Daoy (cell line): Measurements from ENCODE around the gene NEURL2. TPM values are rescaled to one million over a fixed set of nuclear protein-coding genes. Genes with fewer than 3 reads are reported as not detected.
A peak's percentile ranks its signal among the peaks of the same experiment; 100 is the strongest.

ENCODE experiments used
- DNase-seq: peaks from one replicate; pipeline ENCODE4 v3.0.0-alpha.2; 2015; ENCODE audit warnings: low read depth
- total RNA-seq: library from RNA; depleted of rRNA; stranded (reverse); fragments of >200 nt; shearing (Covaris generic); gene quantifications from 2 replicates; pipeline ENCODE4 v1.2.3, GENCODE V29; 2014

NEURL2 gene
- total RNA-seq, 1 experiment from 2014 or later: 2.3 TPM

DNA sequence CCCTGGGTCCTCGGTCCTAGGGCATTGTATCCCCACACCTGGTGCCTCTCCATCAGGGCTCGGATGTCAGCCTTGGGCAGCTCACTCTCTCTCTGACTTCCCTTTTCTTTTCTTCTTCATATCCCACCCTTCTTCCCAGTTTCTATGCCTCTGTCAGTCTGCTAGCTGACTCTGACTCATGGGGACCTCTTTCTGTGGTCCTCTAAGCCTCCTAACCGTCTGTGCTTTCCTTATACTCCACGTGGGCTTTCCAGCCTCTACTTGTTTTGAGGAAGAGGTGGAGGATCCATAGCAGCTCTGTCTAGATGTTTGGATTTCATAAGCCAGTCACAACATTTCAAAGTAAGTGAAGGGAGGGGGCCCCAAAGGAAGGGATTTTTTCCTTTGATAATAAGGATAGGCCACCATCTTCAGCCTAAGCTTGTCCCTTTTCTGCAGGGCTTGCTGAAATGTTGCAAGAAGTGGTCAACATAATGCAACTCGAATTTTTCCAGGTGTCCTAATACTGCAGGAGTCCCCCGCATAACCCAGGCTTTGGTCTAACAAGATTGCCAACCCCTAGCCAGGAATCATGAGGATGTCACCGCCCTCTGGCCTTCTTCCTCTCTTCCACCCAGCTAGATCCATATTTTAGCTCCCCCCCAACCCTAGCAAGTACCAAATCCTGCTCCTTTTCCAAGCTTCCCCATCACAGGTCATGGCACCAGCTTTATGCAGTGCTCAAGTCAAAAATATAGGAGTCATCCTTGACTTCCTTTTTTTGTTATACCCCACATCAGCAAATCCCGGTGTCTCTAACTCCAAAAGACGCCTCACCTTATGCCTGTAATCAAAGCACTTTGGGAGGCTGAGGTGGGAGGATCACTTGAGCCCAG, 29.7 kb upstream of the NEURL2 start:
- DNase-seq: no peak

DNA sequence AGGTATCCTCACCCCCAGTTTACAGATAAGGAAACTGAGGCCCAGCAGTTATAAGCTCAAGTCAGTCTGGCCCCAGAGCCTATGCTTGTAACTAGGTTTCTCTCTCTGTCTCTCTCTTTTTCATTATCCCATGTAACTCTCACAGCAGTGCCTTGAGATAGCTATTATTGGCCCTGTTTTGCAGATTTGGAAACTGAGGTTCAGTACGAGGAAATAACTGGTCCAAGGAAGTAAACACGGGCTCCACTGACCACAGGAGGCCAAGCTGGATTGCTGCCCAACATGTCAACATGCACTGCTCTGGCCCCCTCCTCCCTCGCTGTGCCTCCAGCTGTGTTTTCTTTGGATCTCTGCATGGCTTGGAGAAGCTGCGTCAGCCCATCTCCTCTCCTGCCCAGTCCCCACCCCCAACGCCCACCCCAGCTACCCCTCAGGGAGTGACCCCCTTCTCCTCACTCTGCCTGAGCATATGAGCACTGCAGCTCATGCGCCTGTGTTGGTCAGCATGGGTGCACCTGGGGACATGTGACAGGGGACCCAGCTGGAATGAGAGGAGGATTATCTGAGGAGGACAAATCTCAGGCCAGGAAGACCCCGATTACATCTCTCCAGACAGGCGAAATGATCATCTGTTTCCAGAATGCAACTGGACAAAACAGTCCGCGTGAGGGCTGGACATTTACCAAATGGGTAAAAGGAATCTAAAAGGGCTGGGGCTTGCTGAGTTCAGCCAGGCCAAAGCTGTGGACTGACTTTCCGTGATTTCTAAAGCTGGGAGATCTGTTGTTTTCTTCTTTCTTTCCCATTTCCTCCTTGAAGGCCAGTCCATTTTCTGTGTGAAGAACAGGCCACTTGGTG, 28.8 kb upstream of the NEURL2 start:
- peak; percentile 50 for DNase-seq

DNA sequence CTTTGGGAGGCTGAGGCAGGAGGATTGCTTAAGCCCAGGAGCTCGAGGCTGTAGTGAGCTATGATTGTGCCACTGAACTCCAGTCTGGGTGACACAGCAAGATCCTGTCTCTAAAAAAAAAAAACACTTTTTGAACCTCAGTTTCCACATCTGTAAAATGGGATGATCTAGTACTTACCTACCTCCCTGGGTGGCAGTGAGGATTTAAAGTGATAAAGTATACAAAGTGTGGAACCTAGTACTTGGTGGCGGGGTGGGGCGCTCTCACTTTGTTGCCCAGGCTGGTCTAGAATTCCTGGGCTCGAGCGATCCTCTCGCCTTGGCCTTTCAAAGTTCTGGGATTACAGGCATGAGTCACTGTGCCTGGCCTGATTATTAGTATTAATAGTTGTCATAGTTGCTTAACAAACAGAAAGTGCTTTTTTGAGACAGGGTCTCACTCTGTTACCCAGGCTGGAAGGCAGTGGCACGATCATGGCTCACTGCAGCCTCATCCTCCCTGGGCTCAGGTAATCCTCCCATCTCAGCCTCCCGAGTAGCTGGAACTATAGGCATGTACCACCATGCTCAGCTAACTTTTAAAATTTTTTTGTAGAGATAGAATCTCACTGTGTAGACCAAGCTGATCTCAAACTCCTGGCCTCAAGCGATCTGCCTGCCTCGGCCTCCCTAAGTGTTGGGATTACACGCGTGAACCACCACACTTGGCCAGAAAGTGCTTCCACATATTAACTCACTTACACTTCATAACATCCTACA, 27.9 kb upstream of the NEURL2 start:
- DNase-seq: no peak

- DNase-seq: no peak
Observed at GRCh38 chr20:45918182-45918737, 27.3 kb upstream of the NEURL2 start.

- DNase-seq: no peak
Observed at GRCh38 chr20:45917790-45918141, 26.8 kb upstream of the NEURL2 start.

- DNase-seq: no peak
Observed at GRCh38 chr20:45913116-45913515, 22.1 kb upstream of the NEURL2 start.

GRCh38 chr20:45912344-45912682, 21.3 kb upstream of the NEURL2 start:
- no peak for DNase-seq

GRCh38 chr20:45911486-45912343, 20.7 kb upstream of the NEURL2 start, which contains the start of gene PLTP:
PLTP (minus strand) TSS chr20:45912155; CDS start chr20:45911452, 703 bp downstream.
- DNase-seq: no peak

DNA sequence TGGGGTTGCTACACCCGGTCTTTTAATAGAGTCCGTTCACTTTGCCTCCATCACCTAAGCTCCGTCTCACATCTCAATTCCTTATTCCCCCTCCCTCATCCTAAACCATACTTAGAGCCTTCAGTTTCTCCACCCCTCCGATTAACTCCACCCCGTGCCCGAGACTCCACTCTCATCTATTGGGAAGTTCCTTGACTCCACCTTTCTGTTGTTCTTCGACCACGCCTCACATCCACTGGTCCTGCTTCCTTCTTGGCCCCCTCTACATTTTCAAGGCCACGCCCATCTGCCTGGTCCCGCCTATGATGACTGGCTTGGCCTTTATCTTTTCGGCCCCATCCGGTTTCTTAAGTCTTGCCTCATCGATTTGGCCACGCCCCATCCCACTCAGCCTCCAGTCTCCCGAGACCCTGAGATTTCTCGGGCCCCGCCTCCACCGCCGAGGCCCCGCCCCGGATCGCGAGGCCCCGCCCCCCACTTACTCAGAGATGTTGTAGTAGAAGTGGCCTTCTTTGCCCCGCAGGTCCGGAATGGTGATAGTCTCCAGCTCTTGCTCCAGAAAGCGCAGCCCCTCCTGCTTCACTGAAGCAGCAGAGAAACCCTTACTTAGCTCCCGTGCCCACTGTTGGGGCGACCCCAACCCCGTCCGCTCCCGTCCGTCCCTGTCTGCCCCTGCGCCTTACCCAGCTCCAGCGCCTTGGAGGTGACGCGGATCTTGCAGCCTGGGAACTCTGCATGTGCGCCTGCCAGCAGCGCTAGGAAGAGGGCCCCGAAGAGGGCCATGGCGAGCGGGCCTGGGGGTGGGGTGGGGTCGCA, 19.9 kb upstream of the NEURL2 start:
- DNase-seq: peak; percentile 96

- no peak for DNase-seq
Observed at GRCh38 chr20:45909817-45910669, 19.0 kb upstream of the NEURL2 start.

DNA sequence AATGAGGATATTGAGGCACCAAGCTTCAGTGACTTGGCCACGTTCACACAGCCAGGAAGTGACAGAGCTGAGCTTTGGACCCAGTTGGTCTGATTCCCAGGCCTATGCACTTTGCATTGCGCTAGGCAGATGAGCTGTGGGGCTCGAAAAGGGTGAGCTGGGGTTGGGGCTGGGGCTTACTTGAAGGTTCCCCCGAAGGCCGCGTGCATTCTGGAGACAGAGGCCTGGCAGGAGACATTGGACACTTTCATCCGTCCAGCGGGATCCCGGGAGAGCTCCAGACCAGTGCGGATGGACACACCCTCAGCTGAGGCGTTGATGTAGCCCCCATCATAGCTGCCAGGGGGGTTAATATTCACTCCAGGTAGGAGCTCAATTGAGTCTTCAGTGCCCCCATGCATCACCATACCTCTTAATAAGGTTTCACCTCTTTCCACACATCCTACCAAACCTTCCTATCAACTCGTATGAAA, 18.4 kb upstream of the NEURL2 start:
- DNase-seq: no peak

DNA sequence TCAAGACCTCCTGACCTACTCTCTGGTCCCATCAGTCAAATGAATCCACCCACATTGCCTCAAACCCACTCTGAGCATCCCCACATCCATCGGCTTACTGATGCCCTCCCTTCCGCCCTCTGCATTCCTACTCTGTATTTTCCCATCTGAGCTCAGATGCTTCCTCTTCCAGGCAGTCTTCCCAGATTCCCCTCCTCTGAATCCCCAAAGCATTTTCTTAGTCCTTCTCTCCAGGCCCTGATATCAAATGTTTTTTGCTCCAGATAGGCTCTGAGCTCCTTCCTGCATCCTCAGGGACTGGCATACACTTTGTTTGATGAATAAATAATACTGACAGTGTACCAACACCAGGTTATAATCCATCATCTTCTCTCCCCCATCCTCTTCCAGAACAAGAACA, 17.1 kb upstream of the NEURL2 start:
- no peak for DNase-seq

- DNase-seq: no peak
Observed at GRCh38 chr20:45907219-45907948, 16.4 kb upstream of the NEURL2 start.

GRCh38 chr20:45905505-45906079, 14.6 kb upstream of the NEURL2 start:
- peak; percentile 89 for DNase-seq

- DNase-seq: no peak
Observed at GRCh38 chr20:45904583-45905504, 13.8 kb upstream of the NEURL2 start.

GRCh38 chr20:45902199-45902701, 11.2 kb upstream of the NEURL2 start:
- no peak for DNase-seq
